Iris pigment epithelial cell (primary cell): Measurements from ENCODE around the gene TGM2.
A peak's percentile ranks its signal among the peaks of the same experiment; 100 is the strongest.

ENCODE experiments used
- DNase-seq: peaks from one replicate; pipeline ENCODE4 v3.0.0-alpha.2; 2011; ENCODE audit warnings: low read depth

Gene TGM2

DNA sequence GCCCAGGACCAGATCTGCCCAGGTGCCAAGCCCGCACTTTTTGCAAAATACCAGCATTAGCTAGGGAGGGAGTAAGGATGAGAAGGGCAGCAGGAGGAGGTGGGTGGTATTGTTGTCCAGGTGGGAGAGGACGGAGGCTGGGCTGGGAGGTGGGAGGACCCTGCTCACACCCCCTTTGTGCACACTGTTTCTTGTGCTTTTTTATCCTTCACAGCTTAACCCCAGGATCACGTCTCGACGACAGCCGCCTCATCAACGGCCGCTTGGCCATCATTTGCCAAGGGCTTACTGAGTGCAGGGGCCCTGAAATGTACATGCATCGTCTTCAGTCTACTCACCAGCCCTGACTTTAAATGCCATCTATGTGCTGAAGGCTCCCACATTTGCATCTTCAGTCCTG is 12.1 kb upstream of the TGM2 start:
- DNase-seq = no peak

DNA sequence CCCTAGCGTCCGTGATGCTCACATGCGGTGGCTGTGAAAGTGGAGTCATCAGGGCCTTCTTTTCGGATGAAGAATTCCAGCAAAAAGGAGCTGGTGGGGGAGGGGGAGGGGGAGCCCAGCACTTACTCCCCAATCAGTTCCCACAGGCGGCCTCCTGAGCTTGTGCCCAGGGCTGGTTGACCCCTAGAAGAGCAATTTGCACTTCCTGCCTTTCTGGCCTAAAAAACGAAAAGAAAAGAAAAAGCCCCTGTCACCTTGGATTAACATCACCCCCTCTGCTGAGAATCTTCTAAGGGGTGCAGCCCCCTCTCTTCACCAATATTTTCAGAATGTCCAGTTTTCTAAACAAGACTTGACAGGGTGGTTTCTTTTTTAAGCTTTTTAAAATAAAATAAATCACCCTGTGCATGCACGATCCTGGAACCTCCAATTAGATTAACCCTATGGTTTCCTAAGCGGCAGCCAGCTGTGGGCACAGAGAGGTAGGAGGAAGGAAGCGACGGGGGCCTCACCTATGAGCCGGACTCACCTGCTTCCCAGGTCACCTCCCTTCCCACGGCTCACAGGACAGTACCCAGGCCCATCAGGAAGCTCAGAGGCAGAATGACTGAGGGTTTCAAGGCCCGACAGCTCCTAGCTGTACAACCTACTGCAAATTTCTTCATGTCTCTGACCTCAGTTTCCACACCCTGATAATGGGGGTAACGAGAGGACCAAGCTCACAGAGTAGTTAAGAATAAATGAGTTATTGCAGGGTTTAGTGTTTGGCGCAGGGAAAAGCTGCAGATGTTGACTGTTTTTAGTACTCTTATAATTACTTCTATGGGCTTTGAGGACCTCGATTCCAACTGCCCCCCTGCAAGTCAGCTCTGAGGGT is 10.5 kb upstream of the TGM2 start:
- no peak for DNase-seq

DNA sequence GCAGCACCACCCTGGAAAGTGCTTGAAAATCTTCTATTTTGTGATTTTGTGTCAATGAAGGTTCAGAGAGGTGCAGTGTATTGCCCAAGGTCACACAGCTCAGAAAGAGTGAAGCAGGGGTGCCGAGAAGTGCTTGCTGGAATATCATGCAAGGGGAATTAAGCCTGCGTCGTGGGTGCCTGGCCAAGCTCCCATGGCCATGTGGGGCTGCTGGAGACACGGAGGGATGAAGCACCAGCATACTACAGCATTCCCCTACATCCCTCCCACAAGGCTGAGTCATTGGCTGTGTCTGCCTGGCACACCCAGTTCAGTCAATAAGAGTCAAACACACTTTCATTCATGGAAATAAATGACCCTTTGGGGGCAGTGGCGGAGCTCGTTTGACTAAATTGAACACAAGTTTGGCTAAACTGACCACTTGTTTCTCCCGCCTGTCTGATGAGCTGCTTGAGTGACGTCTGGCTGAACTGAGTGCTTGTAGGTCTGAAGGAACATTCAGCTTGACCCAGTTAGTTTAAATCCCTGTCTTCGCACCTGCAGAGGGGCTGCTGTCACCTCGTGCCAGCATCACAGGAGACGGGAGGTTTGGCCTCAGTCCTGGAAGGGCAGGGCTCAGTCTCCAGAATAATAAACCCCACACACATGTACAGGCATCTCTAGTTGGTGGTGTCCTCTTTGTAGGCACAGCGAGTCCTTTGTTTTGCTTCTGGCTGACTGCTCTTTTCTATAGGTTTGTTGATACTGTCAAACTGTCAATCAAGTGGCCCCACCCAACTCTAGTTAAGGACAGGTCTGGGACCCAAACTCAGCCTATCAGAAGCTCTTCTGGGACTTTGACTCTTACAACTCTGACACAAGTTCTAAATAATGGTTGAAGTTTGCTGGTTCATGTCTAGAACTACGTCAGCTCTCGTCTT is 8.4 kb upstream of the TGM2 start:
- DNase-seq = peak; percentile 93

DNA sequence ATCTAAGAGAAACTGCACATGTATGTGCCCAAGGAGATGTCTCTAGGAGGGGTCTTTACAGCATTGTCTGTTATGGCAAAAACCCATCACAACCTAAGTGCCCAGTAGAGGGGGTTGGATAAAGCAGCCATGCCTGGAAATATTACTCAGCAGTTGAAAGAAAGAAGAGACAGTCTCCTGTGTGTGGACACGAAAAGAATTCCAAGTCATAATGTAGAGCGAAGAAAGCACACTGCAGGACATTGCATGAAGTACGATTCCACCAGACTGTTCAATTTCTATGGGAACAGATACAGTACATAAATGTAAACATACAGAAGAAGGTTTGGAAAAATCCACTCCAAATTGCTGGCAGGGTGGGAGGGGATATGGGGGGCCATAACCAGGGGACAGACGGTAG is 7.3 kb upstream of the TGM2 start:
- peak; percentile 49 for DNase-seq

DNA sequence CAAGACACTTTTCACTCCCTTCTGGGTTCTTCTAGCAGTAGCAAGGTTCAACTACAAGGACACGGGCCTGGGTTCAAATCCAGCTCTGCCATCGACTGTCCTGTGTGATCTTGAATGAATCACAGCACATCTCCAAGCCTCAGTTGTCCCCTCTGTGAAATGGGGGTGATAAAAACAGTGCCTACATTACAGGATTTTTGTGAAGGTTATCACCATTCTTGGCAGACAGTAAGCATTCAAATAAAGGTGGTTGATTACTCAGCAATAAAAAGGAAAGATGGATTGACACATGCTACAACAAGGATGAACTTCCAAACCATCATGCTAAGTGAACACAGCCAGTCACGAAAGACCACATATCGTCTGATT is 6.6 kb upstream of the TGM2 start:
- no peak for DNase-seq

DNA sequence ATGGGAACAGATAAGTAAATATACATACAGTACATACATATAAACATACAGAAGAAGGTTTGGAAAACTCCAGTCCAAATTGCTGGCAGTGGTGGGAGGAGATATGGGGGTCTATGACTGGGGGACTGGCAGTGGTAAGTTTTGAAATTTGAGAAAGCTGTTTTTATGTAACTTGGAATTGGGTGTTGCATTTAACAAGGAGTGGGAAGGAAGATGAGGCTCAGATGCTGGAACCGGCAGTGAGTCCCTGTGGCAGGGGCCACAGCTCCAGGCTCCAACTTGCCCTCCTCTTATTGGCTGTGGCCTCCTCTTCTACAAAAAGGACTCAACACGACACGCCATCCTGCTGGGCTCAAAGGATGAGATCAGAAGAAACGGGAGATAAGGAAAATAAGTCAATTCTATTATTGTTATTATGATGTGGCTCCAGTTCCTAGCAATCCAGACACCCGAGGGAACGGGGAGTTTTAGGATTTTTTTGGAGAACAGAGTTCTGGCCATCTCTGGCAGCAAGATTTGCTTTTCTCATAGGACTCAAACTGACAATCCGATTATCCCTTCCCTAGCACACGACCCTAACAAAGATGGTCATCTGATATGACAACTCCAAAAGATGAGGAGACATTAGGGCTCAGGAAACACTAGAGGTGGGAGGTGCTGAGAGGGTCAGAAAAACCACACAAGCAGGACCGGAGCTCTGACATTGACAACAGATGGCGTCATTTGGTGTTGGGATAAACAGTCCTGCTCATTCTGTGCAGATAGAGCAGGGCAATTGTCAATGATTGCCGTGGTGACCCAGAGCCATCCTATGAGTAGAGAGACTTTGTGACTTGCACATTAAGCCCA is 6.0 kb upstream of the TGM2 start:
- DNase-seq = peak; percentile 43

DNA sequence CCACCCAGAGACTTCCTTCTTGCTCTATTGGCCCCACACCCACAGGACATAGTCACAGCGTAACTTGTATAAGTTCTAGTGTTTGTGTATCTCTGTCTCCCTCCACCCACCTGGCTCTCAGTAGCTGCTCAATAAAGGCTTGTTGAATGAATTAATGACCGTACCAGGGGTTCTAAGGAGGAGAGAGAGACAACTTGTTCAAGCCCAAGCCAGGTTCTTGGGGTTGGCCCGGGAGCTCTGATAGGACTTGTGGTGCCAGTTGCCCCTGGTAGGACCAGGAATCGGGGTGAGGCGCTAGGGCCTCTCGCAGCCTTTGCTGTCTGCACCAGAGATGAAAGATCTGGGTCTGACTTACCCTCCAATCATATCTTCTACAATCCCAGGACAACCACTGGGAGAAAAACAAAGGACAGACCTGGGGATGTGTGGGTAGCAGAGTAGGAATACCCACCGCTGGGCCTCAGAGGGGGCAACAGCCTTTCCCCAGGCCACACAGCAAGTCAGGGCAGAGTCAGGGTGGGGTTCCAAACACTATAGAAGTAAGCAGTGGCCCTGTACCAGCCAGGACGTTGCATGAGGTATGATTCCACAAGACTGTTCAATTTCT is 5.3 kb upstream of the TGM2 start:
- no peak for DNase-seq

DNA sequence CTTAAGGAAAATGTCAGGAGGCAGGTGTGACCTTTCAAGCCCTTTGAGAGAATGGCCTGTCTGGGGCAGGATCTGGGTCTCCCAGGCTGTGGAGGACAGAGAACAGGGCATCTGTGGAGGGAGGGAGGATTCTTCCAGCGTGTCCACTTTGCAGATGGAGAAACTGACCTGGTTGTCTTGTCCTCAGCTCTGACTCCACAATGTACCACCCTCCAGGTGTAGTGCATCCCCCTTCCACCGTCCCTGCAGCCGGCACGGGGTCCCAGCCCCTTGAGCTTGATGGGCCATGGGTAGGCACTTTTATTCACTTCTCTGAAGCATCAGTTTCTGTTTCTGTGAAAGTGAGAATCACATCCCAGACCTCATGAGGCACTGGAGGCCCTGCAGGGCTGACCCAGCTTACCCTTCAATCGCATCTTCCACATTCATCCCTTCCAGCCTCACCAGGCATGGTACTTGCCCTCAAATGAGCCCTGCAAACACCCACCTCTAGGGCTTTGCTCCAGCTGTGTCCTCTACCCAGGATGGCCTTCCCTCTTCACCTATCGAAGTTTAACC is 4.6 kb upstream of the TGM2 start:
- no peak for DNase-seq

DNA sequence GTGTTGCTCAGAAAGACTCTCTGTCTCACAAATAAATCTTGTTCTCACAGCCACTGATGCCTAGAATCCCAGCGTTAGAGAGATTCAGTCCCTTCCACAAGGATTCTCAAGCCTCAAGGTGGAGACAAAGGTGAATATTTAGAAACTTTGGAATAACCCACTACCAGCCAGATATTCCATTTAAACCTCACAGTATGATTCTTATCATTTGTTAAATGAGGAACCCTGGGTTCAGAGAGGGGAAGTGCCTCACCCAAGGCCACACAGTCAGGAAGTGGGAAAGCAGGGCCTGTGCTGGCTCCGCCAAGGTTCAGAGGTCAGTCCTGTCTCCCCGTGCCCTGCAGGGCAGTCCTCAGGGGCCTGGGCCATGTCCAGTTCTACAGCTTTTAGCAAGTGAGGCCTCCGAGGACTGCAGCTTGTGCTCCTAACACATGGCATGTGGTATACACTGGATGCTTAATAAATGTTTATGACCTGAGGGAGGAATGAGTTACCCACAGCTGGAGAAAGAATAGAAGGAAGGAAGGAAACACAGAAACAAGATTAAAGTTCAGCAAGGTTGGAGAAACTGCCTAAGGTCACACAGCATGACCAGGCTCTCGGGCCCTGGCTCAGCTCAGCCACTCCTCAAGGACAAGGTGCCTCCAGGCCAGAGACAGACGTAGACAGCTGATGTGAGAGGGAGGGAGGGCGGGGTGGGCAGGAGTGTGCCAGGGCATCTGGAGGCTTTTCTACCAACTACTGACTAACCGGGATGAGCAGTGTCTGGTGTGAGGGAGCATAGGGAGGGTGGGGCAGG is 3.9 kb upstream of the TGM2 start:
- no peak for DNase-seq

DNA sequence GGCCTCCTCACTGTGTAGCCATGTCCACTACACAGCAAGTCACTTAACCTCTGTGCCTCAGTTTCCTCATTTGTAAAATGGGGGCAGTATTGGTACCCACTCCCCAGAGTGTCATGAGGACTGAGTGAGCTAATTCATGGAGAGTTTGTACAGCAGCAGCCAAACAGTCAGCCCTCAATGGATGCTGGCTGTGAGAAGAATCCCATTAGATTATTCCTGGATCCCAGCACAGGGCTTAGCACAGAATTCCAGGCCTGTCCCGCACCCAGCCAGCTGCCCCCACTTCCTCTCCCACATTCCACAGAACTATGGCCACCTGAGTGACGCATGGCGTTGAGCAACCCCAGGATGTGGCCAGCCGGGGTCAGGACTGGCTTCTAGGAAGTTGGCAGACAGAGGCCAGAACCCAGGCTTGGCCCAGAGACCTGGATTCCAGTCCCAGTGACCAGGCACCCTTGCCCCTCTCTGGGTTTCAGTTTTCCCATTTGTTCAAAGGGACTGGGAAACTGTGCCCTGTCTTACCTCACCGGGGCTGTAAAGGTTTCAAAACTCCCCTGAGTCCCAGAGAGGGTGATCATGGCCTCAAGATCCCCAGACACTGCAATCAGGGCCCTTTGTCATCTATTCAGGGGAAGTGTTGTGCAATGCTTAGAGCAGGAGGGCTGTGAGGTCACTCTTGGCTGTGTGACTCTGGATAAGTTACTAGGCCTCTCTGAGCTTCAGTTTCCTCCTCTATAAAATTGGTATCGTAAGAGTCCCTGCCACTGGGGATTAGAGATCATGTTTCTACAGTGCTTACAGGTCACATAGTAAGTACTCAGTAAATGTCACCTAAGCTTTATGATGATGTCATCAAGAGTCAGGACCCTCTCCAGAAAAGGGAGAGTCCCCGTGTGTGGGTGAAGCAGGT is 3.0 kb upstream of the TGM2 start:
- peak; percentile 81 for DNase-seq

DNA sequence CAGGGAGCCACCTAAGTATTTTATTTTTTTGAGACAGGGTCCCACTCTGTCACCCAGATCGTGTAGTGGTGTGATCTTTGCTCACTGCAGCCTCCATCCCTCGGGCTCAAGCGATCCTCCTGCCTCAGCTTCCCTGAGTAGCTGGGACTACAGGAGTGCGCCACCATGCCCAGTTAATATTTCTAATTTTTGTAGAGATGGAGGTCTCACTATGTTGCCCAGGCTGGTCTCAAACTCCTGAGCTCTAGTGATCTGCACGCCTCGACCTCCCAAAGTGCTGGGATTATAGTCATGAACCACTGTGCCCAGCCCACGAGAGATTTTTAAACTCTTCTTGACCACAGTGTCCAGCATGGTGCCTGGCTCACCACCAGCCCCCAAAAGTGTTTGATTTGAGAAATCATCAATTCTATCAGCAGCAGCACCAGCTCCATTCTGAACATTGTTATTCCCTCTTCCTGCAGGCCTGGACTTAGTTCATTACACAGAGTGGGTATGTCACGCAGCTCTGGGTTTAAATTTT is 2.3 kb upstream of the TGM2 start:
- no peak for DNase-seq

DNA sequence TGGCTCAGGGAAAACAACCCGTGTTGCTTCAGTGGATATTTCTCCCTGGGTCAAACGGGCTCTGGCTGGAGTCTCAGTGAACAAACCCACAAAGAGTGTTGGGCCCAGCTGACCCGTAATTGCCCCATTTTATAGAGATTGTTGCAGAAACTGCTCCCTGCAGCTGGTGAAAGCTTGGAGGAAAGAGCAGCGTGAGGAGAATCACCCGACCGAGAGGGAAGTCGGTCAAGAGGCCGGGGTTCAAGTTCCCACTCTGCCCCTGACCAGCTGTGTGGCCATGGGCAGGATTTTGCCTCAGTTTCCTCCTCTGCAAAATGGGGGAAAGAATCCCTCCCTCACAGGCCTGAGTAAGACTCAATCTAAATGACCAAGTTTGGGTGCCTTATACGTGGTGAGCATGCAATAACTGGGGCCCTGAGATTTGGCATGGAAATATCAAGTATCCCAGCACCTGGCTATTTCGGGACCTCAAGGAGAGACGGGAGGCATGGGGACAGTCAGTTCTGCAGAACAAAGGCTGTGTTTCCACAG is 1.7 kb upstream of the TGM2 start:
- DNase-seq = no peak

DNA sequence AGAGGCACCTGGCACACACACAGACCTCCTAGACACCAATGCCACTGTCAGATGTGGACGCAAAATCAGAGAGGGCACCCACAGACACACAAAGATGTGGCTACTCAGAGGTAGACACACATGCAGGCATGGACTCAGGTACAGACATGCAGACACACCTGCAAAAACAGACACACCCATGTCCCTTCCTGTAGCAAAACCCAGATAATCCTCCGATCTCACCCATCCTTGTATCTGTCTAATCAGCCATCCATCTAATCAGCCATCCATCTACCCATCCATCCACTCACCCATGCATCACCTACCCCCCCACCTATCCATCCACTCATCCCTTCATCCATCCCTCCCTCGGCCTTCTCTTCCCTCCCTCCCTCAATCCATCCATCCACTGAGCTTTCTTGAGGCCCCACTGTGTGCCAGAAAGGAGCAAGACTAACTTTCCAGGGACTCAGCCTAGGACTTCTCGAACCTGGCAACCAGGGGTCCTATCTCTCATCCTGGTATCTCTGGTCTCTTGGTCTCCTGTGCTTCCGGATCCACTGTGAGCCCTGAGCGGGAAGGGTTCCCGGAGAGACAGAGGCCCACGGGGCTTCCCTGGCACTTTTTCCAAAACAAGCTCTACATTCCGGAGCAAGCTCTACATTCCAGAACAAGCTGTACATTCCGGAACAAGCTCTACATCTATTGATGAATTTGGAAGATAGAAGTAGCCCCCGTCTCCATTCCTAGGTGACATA is 1.1 kb upstream of the TGM2 start:
- DNase-seq = peak; percentile 43

DNA sequence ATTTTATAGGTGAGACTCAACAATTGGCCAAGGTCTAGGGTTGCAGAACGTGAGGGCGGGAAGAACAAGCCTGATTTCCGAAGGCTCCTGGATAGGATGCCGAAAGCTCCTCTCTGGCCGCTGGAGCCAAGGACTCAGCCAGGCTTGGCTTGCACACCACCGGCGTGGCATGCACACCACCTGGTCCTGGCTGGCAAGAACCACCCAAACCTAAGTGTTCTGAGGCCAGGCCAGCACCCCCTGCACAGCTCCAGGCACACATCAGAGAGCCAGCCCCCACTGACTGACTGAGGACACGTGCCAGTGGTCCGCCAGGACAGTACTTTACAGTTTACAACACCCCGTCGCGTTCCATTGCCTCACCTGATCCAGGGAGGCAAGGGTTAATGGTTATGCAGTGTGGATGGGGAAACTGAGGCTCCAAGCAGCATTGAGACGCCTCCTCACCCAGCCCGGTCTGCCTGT is 414 bp downstream of the TGM2 start:
- DNase-seq = no peak

DNA sequence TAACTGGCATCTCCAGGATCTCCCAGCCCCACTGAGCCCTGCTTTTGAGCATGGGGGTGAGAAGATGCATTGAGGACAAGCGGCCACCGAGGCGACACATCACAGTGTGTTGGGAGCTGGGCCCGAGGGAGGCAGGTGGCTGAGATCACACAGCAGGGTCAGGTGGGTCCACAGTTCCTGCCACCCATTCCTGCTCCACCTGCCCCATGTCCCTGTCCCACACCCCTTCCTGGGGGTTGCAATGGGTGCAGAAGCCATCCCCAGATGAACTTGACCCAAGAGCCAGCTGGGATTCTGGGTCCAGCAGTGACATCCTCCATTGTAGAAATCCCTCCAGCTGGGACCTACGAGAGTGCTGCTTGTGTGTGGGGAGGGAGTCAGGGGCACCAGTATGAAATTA is 1.0 kb downstream of the TGM2 start:
- DNase-seq = no peak

DNA sequence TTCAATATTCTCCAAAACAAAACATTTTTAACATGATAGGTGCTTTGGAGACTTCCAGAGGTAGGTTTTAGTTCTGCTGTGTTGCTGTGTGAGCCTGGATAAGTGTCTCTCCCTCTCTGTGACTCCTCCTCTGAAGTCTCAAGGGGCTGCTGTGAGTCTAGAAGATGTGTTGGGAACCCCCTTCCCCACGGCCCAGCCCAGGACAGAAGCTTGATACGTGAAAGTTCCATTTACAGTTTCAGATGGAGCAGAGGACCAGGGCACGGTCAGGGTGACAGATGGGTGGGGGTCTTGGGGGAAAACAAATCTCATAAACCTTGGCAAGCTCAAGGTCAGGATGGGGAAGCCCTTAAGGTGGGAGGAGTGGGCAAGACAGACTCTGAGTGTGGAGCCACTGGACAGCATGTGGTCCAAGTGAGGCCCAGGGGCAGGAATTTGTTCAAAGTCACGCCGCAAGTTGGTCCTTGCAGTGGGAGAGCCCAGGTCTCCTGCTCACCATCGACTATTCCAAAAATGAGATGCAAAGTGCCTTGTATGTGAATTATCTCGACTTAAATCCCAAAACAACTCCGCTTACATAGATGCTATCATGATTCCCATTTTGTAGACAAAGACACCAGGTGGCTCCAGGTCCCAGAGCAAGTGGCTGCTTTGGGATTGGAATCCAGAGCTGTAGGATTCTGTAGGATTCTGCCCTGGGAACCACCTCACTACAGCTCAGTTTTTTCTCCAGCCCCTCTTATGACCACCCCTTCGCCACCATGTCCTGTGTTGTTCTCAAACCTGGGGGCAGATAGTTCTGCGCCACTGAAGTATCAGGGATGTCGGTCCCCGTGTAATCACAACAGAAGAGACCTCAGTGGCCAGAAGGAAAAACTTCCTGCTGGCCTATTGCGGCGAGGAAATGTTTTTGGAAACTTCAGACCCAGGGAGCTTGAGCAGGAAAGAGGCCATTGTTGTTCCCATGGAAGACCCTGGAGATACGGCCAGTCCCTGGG is 1.9 kb downstream of the TGM2 start:
- no peak for DNase-seq

DNA sequence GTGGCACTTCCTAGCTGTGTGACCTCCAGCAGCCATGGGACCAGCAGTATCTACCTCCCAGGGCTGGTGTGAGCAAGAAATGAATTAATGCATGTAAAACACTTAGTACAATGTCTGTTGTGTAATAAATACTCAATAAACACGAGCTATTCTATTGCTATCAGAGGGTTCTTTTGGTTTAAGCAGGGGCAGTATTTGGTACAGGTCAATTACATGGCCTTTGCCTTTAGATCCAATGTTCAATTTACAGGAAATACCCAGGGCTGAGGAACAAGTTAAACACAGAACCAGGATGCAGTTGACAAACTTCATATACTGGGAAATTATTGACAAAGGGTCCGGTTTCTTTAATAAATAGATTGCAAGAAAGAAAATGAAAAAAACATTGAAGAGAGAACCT is 2.9 kb downstream of the TGM2 start:
- no peak for DNase-seq
